SK-N-SH (cell line): ENCODE measurements around the gene RBPJL. TPM values are rescaled to one million over a fixed set of nuclear protein-coding genes. Genes with fewer than 3 reads are reported as not detected.

Experiments
- CTCF ChIA-PET: fragments of 300-600, 350-600 bp; formaldehyde crosslinking; extraction: SDS; loops from one replicate; lab custom pipeline; 2021; lab: Yijun Ruan, JAX
- POLR2A ChIA-PET: fragments of 350-600 bp; sonication (Branson Sonifier 250); formaldehyde crosslinking; extraction: SDS; loops from one replicate; lab custom pipeline; 2020; ENCODE audit warnings: antibody characterized with exemption, inconsistent platforms; lab: Yijun Ruan, JAX
- DNase-seq: peaks from one replicate; pipeline ENCODE4 v3.0.0; 2012
- H2AFZ ChIP-seq: fragments of 200-600 bp; sonication (generic); 2 replicates; pipeline ENCODE4 v1.8.1; 2016; ENCODE audit warnings: antibody characterized with exemption, mild to moderate bottlenecking, low read depth
- H3F3A ChIP-seq: fragments of 200-600 bp; sonication (generic); replicated peaks from 2 replicates; pipeline ENCODE3; 2016; ENCODE audit warnings: antibody characterized with exemption, mild to moderate bottlenecking; ENCODE audit not compliant: insufficient read depth
- H3K27ac ChIP-seq, 2 experiments: fragments of 200-500 bp in 1 of 2; fragments of 200-600 bp in 1 of 2; sonication (Bioruptor generic) in 1 of 2; sonication (generic), shearing (Covaris generic) in 1 of 2; 2 replicates each; pipeline versions ENCODE4 v1.5.1 to v1.6.1; 2014 to 2016; ENCODE audit warnings: low read depth in 2 of 2, inconsistent platforms in 1 of 2, low read length in 1 of 2, mild to moderate bottlenecking in 1 of 2, mixed read lengths in 1 of 2
- H3K27me3 ChIP-seq: fragments of 200-600 bp; sonication (generic), shearing (Covaris generic); 2 replicates; pipeline ENCODE4 v1.6.1; 2016; ENCODE audit warnings: mixed run types; ENCODE audit not compliant: insufficient read depth
- H3K36me3 ChIP-seq, 2 experiments: fragments of 200-500 bp in 1 of 2; fragments of 200-600 bp in 1 of 2; sonication (Bioruptor generic) in 1 of 2; sonication (generic) in 1 of 2; replicated peaks in 1 of 2; 2 replicates each; pipeline versions ENCODE3 to v1.5.1; 2014 to 2016; ENCODE audit warnings: low read length in 1 of 2, mild to moderate bottlenecking in 1 of 2; ENCODE audit not compliant: insufficient read depth in 2 of 2, control insufficient read depth in 1 of 2
- H3K4me1 ChIP-seq, 2 experiments: fragments of 200-500 bp in 1 of 2; fragments of 200-600 bp in 1 of 2; sonication (Bioruptor generic) in 1 of 2; sonication (generic), shearing (Covaris generic) in 1 of 2; 2 replicates each; pipeline versions ENCODE4 v1.5.1 to v1.6.1; 2014 to 2016; ENCODE audit warnings: low read depth in 1 of 2, low read length in 1 of 2, mixed run types in 1 of 2; ENCODE audit not compliant: insufficient read depth in 2 of 2, control insufficient read depth in 1 of 2
- H3K4me2 ChIP-seq: fragments of 200-600 bp; sonication (generic), shearing (Covaris generic); 2 replicates; pipeline ENCODE4 v1.6.1; 2017; ENCODE audit warnings: mixed run types
- H3K4me3 ChIP-seq, 2 experiments: fragments of 200-500 bp in 1 of 2; fragments of 200-600 bp in 1 of 2; sonication (Bioruptor generic) in 1 of 2; sonication (generic), shearing (Covaris generic) in 1 of 2; 2 replicates each; pipeline versions ENCODE4 v1.5.1 to v1.8.1; 2014 to 2016; ENCODE audit warnings: low read depth in 2 of 2, inconsistent platforms in 1 of 2, low read length in 1 of 2, mild to moderate bottlenecking in 1 of 2, mixed read lengths in 1 of 2, moderate library complexity in 1 of 2
- H3K79me2 ChIP-seq: fragments of 200-600 bp; sonication (generic); 2 replicates; pipeline ENCODE4 v1.8.1; 2017; ENCODE audit warnings: mild to moderate bottlenecking; ENCODE audit not compliant: insufficient read depth
- H3K9ac ChIP-seq: fragments of 200-600 bp; sonication (generic); 2 replicates; pipeline ENCODE4 v1.6.1; 2017; ENCODE audit warnings: mixed run types
- H3K9me2 ChIP-seq: fragments of 200-600 bp; sonication (generic); 2 replicates; pipeline ENCODE4 v1.6.1; 2017; ENCODE audit warnings: mixed run types
- H3K9me3 ChIP-seq: fragments of 200-600 bp; sonication (generic); 2 replicates; pipeline ENCODE4 v1.6.1; 2017; ENCODE audit warnings: mixed run types, mild to moderate bottlenecking, moderate library complexity
- H4K20me1 ChIP-seq: fragments of 200-600 bp; sonication (generic); 2 replicates; pipeline ENCODE4 v1.6.1; 2017; ENCODE audit warnings: mild to moderate bottlenecking, mixed run types; ENCODE audit not compliant: insufficient read depth
- EP300 ChIP-seq, 2 experiments: IDR thresholded peaks; 2 replicates each; pipeline versions ENCODE4 v1.4.0 to v1.6.1; 2012; ENCODE audit warnings: borderline replicate concordance in 1 of 2, low read depth in 1 of 2, low read length in 1 of 2
- FOXJ3 ChIP-seq: sonication (generic); formaldehyde crosslinking; IDR thresholded peaks from 2 replicates; pipeline ENCODE4 v1.5.1; 2020; ENCODE audit warnings: mild to moderate bottlenecking, missing genetic modification reagents
- GABPA ChIP-seq: IDR thresholded peaks from 2 replicates; pipeline ENCODE4 v1.4.0; 2012; ENCODE audit warnings: low read depth, mild to moderate bottlenecking
- JUND ChIP-seq: IDR thresholded peaks from 2 replicates; pipeline ENCODE4 v1.4.0; 2012
- MEF2A ChIP-seq: IDR thresholded peaks from 2 replicates; pipeline ENCODE4 v1.4.0; 2012; ENCODE audit warnings: low read depth, borderline replicate concordance
- MXI1 ChIP-seq: IDR thresholded peaks from 2 replicates; pipeline ENCODE4 v1.6.1; 2012; ENCODE audit warnings: mild to moderate bottlenecking, low read depth, low read length, improper control_type of control experiment
- NFIC ChIP-seq: IDR thresholded peaks from 2 replicates; pipeline ENCODE4 v1.4.0; 2012; ENCODE audit warnings: borderline replicate concordance
- NRF1 ChIP-seq: IDR thresholded peaks from 2 replicates; pipeline ENCODE4 v1.6.1; 2012; ENCODE audit warnings: low read depth, mild to moderate bottlenecking, low read length
- POLR2AphosphoS5 ChIP-seq: IDR thresholded peaks from 2 replicates; pipeline ENCODE4 v1.6.1; 2012; ENCODE audit warnings: low read depth, low read length
- RCOR1 ChIP-seq: fragments of 150-350 bp; IDR thresholded peaks from 2 replicates; pipeline ENCODE4 v1.6.1; 2017; ENCODE audit warnings: antibody characterized with exemption, low read length
- RXRA ChIP-seq: IDR thresholded peaks from 2 replicates; pipeline ENCODE4 v1.4.0; 2012; ENCODE audit warnings: low read depth, mild to moderate bottlenecking, borderline replicate concordance
- SMC3 ChIP-seq: IDR thresholded peaks from 2 replicates; pipeline ENCODE4 v1.6.1; 2012; ENCODE audit warnings: low read depth, low read length, improper control_type of control experiment
- TAF1 ChIP-seq: IDR thresholded peaks from 2 replicates; pipeline ENCODE4 v1.6.1; 2012; ENCODE audit warnings: low read depth, mild to moderate bottlenecking, low read length, moderate library complexity, borderline replicate concordance
- TCF12 ChIP-seq: IDR thresholded peaks from 2 replicates; pipeline ENCODE4 v1.4.0; 2012
- TEAD4 ChIP-seq: IDR thresholded peaks from 2 replicates; pipeline ENCODE4 v1.4.0; 2012; ENCODE audit warnings: mild to moderate bottlenecking, borderline replicate concordance; ENCODE audit not compliant: insufficient read depth
- ZBTB33 ChIP-seq: IDR thresholded peaks from 2 replicates; pipeline ENCODE4 v1.4.0; 2012; ENCODE audit warnings: low read depth, borderline replicate concordance
- WGBS: methylation state at CpG from one replicate; pipeline ENCODE4 v1.1.6; 2017; ENCODE audit warnings: low lambda C conversion rate; 5-methylcytosine and 5-hydroxymethylcytosine counted together
- polyA plus RNA-seq, 3 experiments: library from polyadenylated mRNA; depleted of rRNA; stranded (reverse); fragments of >200 nt; gene quantifications; 2 replicates each; pipeline ENCODE4 v1.2.3, GENCODE V29; 2012
- TF ChIP-seq, protein P1 (sequence below): IDR thresholded peaks from 2 replicates; pipeline ENCODE4 v1.4.0; 2012; ENCODE audit warnings: low read depth, borderline replicate concordance
- TF ChIP-seq, protein P2 (sequence below): fragments of 150-350 bp; IDR thresholded peaks from 2 replicates; pipeline ENCODE4 v1.6.1; 2017; ENCODE audit warnings: antibody characterized with exemption, low read length, low read depth, borderline replicate concordance

RBPJL gene
- polyA plus RNA-seq, 1 of the 3 experiments (the other 2 are of a cell fraction) = not detected

DNA sequence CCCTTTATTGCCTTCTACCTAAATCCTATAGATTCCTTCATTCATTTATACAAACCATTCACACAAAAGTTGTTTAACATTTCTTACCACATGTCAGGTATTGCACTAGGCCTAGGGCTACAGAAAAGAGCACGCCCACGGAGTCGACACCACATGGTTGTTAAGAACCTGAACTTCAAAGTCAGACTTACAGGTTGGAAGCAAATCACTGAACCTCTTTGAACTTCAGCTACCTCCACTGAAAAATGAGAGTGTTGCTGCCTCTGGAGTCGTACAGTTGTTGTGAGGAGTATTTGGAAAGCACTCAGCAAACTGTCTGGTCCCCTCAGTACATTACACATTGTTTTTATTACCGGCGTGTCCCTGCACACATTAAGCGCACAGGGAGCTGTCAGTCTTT, 48.9 kb upstream of the RBPJL start:
- DNase-seq = no peak
- Histone ChIP-seq H3K9ac (no peak overlapping the region), H3K4me3 (no peak overlapping the region), H3K27ac (no peak overlapping the region), H3F3A (no peaks in the 10 kb centered on the region), H3K36me3 (no peaks in the 10 kb centered on the region), H3K9me3 (no peaks in the 10 kb centered on the region), H3K79me2 (no peaks in the 10 kb centered on the region), H3K4me2 (no peak overlapping the region), H2AFZ (no peak overlapping the region), H3K4me1 (no peaks in the 10 kb centered on the region), H3K27me3 (peaks cover 45% of the 10 kb centered on the region), H3K9me2 (no peaks in the 10 kb centered on the region), H4K20me1 (no peaks in the 10 kb centered on the region)
- ChIA-PET POLR2A (no interaction called here), CTCF (interaction anchor here (1.3 to 1.4 kb wide), 2 partner anchors 33 to 36 kb away, joined by 3 to 5 read pairs; no protein-coding TSS in a partner anchor)
- WGBS = 14% methylated on average over 7 of the region's 7 CpGs
- TF ChIP-seq MXI1 (no peak), JUND (no peak), RCOR1 (no peak), NFIC (no peak), EP300 (IDR thresholded peaks at IDR 0.05; ENCODE audit: borderline replicate concordance in 1 of 2, low read depth in 1 of 2, low read length in 1 of 2) (no peak), SMC3 (no peak), GABPA (no peak), TEAD4 (no peak), ZBTB33 (no peak), TCF12 (no peak), NRF1 (no peak), TAF1 (no peak), RXRA (no peak), POLR2AphosphoS5 (no peak), FOXJ3 (CRISPR knock-in tag) (no peak), MEF2A (no peak)
- TF ChIP-seq, protein P1, sequence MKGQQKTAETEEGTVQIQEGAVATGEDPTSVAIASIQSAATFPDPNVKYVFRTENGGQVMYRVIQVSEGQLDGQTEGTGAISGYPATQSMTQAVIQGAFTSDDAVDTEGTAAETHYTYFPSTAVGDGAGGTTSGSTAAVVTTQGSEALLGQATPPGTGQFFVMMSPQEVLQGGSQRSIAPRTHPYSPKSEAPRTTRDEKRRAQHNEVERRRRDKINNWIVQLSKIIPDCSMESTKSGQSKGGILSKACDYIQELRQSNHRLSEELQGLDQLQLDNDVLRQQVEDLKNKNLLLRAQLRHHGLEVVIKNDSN = no peak
- TF ChIP-seq, protein P2, sequence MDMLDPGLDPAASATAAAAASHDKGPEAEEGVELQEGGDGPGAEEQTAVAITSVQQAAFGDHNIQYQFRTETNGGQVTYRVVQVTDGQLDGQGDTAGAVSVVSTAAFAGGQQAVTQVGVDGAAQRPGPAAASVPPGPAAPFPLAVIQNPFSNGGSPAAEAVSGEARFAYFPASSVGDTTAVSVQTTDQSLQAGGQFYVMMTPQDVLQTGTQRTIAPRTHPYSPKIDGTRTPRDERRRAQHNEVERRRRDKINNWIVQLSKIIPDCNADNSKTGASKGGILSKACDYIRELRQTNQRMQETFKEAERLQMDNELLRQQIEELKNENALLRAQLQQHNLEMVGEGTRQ = no peak
